Neuronal stem cell (in vitro differentiated cells): ENCODE measurements around the gene FOXN3.
A peak's percentile ranks its signal among the peaks of the same experiment; 100 is the strongest.

Source experiments
- DNase-seq: peaks from one replicate; pipeline ENCODE4 v3.0.0-alpha.2; 2013; ENCODE audit warnings: low spot score
- H2AFZ ChIP-seq: one replicate; pipeline ENCODE4 v1.6.1; 2013; ENCODE audit warnings: mild to moderate bottlenecking, low read length, inconsistent platforms
- H2AK5ac ChIP-seq: 2 replicates; pipeline ENCODE4 v1.6.1; 2013; ENCODE audit warnings: low read depth, mild to moderate bottlenecking, inconsistent platforms, low read length, moderate library complexity, mixed read lengths
- H2BK120ac ChIP-seq: 2 replicates; pipeline ENCODE4 v1.6.1; 2013; ENCODE audit warnings: low read depth, mild to moderate bottlenecking, inconsistent platforms, low read length, moderate library complexity, mixed read lengths
- H2BK12ac ChIP-seq: one replicate; pipeline ENCODE4 v1.6.1; 2013; ENCODE audit warnings: low read length, inconsistent platforms
- H2BK15ac ChIP-seq: 2 replicates; pipeline ENCODE4 v1.6.1; 2013; ENCODE audit warnings: mild to moderate bottlenecking, low read length, inconsistent platforms, mixed read lengths
- H2BK5ac ChIP-seq: one replicate; pipeline ENCODE4 v1.6.1; 2013; ENCODE audit warnings: inconsistent platforms, mild to moderate bottlenecking, low read length, moderate library complexity
- H3K14ac ChIP-seq: one replicate; pipeline ENCODE4 v1.6.1; 2013; ENCODE audit warnings: low read length, inconsistent platforms
- H3K18ac ChIP-seq: 2 replicates; pipeline ENCODE4 v1.6.1; 2013; ENCODE audit warnings: low read length, inconsistent platforms
- H3K23ac ChIP-seq: 2 replicates; pipeline ENCODE4 v1.6.1; 2013; ENCODE audit warnings: low read depth, mild to moderate bottlenecking, mixed read lengths, low read length, inconsistent platforms; ENCODE audit not compliant: poor library complexity
- H3K27ac ChIP-seq: replicated peaks from 3 replicates; pipeline ENCODE4 v1.5.1; 2013; ENCODE audit warnings: low read length, inconsistent platforms
- H3K27me3 ChIP-seq, 3 experiments: 2 replicates each; pipeline ENCODE4 v1.6.1; 2013; ENCODE audit warnings: low read length in 3 of 3, mild to moderate bottlenecking in 2 of 3, inconsistent platforms in 1 of 3, low read depth in 1 of 3, mixed read lengths in 1 of 3, moderate library complexity in 1 of 3; ENCODE audit not compliant: control insufficient read depth in 3 of 3, insufficient read depth in 3 of 3
- H3K36me3 ChIP-seq, 2 donors: replicated peaks in 1 of 2; 2 replicates each; pipeline ENCODE4 v1.6.1; 2013; ENCODE audit warnings: low read length in 2 of 2; ENCODE audit not compliant: control insufficient read depth in 2 of 2, insufficient read depth in 2 of 2
- H3K4ac ChIP-seq: 2 replicates; pipeline ENCODE4 v1.6.1; 2013; ENCODE audit warnings: inconsistent platforms, mild to moderate bottlenecking, low read length, moderate library complexity
- H3K4me1 ChIP-seq, 2 donors: 1 replicate in 1 of 2; 2 replicates in 1 of 2; pipeline ENCODE4 v1.6.1; 2013; ENCODE audit warnings: low read length in 2 of 2, low read depth in 1 of 2; ENCODE audit not compliant: control insufficient read depth in 2 of 2, insufficient read depth in 1 of 2
- H3K4me2 ChIP-seq: one replicate; pipeline ENCODE4 v1.6.1; 2013; ENCODE audit warnings: mild to moderate bottlenecking, low read length, inconsistent platforms; ENCODE audit not compliant: insufficient read depth, poor library complexity, severe bottlenecking
- H3K4me3 ChIP-seq, 2 donors: 2 replicates each; pipeline ENCODE4 v1.5.1; 2013; ENCODE audit warnings: low read length in 2 of 2, mild to moderate bottlenecking in 2 of 2, inconsistent platforms in 1 of 2, moderate library complexity in 1 of 2
- H3K79me1 ChIP-seq: one replicate; pipeline ENCODE4 v1.6.1; 2013; ENCODE audit warnings: low read depth, mild to moderate bottlenecking, inconsistent platforms, low read length, moderate library complexity
- H3K9ac ChIP-seq: one replicate; pipeline ENCODE4 v1.6.1; 2013; ENCODE audit warnings: mild to moderate bottlenecking, low read depth, low read length, inconsistent platforms; ENCODE audit not compliant: poor library complexity
- H3K9me3 ChIP-seq, 2 donors: replicated peaks in 1 of 2; 2 replicates each; pipeline versions ENCODE3 to v1.6.1; 2013; ENCODE audit warnings: low read length in 2 of 2, mild to moderate bottlenecking in 2 of 2, inconsistent platforms in 1 of 2, low read depth in 1 of 2, mixed read lengths in 1 of 2, moderate library complexity in 1 of 2; ENCODE audit not compliant: control insufficient read depth in 2 of 2, insufficient read depth in 1 of 2
- H4K8ac ChIP-seq: one replicate; pipeline ENCODE4 v1.6.1; 2013; ENCODE audit warnings: low read depth, mild to moderate bottlenecking, inconsistent platforms, low read length, moderate library complexity
- H4K91ac ChIP-seq: one replicate; pipeline ENCODE4 v1.6.1; 2013; ENCODE audit warnings: low read length, low read depth, mild to moderate bottlenecking, inconsistent platforms; ENCODE audit not compliant: poor library complexity
- WGBS, 2 donors: extraction: QIAGEN DNeasy Blood & Tissue Kit; methylation state at CpG; one replicate each; pipeline ENCODE4 v1.1.7; 2013; ENCODE audit warnings: missing lambda C conversion rate in 2 of 2, mixed read lengths in 1 of 2; ENCODE audit not compliant: insufficient read length in 2 of 2, insufficient replicate concordance in 1 of 2; ENCODE audit errors: extremely low coverage in 2 of 2; 5-methylcytosine and 5-hydroxymethylcytosine counted together

Gene FOXN3

GRCh38 chr14:89374908-89375307 is 42.1 kb downstream of the FOXN3 start:
- H4K91ac ChIP-seq, result no peak overlapping the region
- no peak overlapping the region for H2BK5ac ChIP-seq
- H4K8ac ChIP-seq, result no peak overlapping the region
- H2BK12ac ChIP-seq, result no peak overlapping the region
- no peak overlapping the region for H2AFZ ChIP-seq
- no peak overlapping the region for H2AK5ac ChIP-seq
- WGBS, 2 donors, result no CpG with 5 or more reads among the region's 3 CpGs
- H3K27ac ChIP-seq, result no peak overlapping the region
- no peak overlapping the region for H3K4ac ChIP-seq
- H3K14ac ChIP-seq, result no peak overlapping the region
- H3K27me3 ChIP-seq, result no peaks in the 10 kb centered on the region
- no peak overlapping the region for H3K9ac ChIP-seq
- H3K4me3 ChIP-seq, result no peak overlapping the region
- H3K9me3 ChIP-seq, result peaks cover 0 to 9% of the 10 kb centered on the region in 2 donors
- no peak overlapping the region for H3K4me2 ChIP-seq
- H3K4me1 ChIP-seq, result no peaks in the 10 kb centered on the region
- peaks cover 4% of the 10 kb centered on the region for H3K79me1 ChIP-seq
- no peak overlapping the region for H2BK120ac ChIP-seq
- no peak overlapping the region for H3K18ac ChIP-seq
- H3K36me3 ChIP-seq, result no peaks in the 10 kb centered on the region
- H3K23ac ChIP-seq, result no peak overlapping the region
- DNase-seq, result no peak
- no peak overlapping the region for H2BK15ac ChIP-seq

- Histone ChIP-seq H3K4me1 (no peaks in the 10 kb centered on the region), H2BK120ac (no peak overlapping the region), H3K79me1 (no peaks in the 10 kb centered on the region), H2AFZ (no peak overlapping the region), H3K27ac (no peak overlapping the region), H4K8ac (no peak overlapping the region), H3K9me3 (peaks cover 0 to 6% of the 10 kb centered on the region in 2 donors), H3K4me2 (no peak overlapping the region), H3K23ac (no peak overlapping the region), H3K4me3 (no peak overlapping the region), H3K14ac (no peak overlapping the region), H2BK12ac (no peak overlapping the region), H2BK5ac (no peak overlapping the region), H3K9ac (no peak overlapping the region), H4K91ac (no peak overlapping the region), H3K27me3 (no peaks in the 10 kb centered on the region), H3K18ac (no peak overlapping the region), H3K4ac (no peak overlapping the region), H3K36me3 (no peaks in the 10 kb centered on the region), H2AK5ac (no peak overlapping the region), H2BK15ac (no peak overlapping the region)
- no CpG with 5 or more reads among the region's 2 CpGs for WGBS, 2 donors
- no peak for DNase-seq
Observed at GRCh38 chr14:89373185-89373584, 43.8 kb downstream of the FOXN3 start.

- Histone ChIP-seq H3K4me3 (no peak overlapping the region), H3K4me2 (no peak overlapping the region), H4K91ac (no peak overlapping the region), H3K14ac (no peak overlapping the region), H3K79me1 (no peaks in the 10 kb centered on the region), H2BK120ac (no peak overlapping the region), H2BK12ac (no peak overlapping the region), H3K36me3 (no peaks in the 10 kb centered on the region), H3K9me3 (peaks cover 0 to 6% of the 10 kb centered on the region in 2 donors), H3K18ac (no peak overlapping the region), H3K27ac (no peak overlapping the region), H3K27me3 (no peaks in the 10 kb centered on the region), H2AFZ (no peak overlapping the region), H3K23ac (no peak overlapping the region), H3K4me1 (no peaks in the 10 kb centered on the region), H3K9ac (no peak overlapping the region), H2BK15ac (no peak overlapping the region), H4K8ac (no peak overlapping the region), H3K4ac (no peak overlapping the region), H2AK5ac (no peak overlapping the region), H2BK5ac (no peak overlapping the region)
- DNase-seq, result no peak
- WGBS, 2 donors, result no CpG with 5 or more reads among the region's 2 CpGs
Observed at GRCh38 chr14:89372512-89372883, 44.5 kb downstream of the FOXN3 start.

- no peak overlapping the region for H2BK12ac ChIP-seq
- H3K36me3 ChIP-seq, result no peaks in the 10 kb centered on the region
- H2BK120ac ChIP-seq, result no peak overlapping the region
- no peaks in the 10 kb centered on the region for H3K79me1 ChIP-seq
- no CpG with 5 or more reads among the region's 10 CpGs for WGBS, 2 donors
- no peak overlapping the region for H2BK5ac ChIP-seq
- no peak overlapping the region for H3K9ac ChIP-seq
- H4K91ac ChIP-seq, result no peak overlapping the region
- no peak overlapping the region for H3K4me3 ChIP-seq
- peak overlapping the region; percentile 5 for H2AK5ac ChIP-seq
- H3K23ac ChIP-seq, result no peak overlapping the region
- peaks cover 0 to 6% of the 10 kb centered on the region in 2 donors for H3K9me3 ChIP-seq
- no peak for DNase-seq
- H3K4ac ChIP-seq, result no peak overlapping the region
- H3K4me1 ChIP-seq, result no peaks in the 10 kb centered on the region
- no peak overlapping the region for H3K27ac ChIP-seq
- peak overlapping the region; percentile 35 for H3K18ac ChIP-seq
- H2BK15ac ChIP-seq, result no peak overlapping the region
- H3K4me2 ChIP-seq, result no peak overlapping the region
- H4K8ac ChIP-seq, result no peak overlapping the region
- H3K27me3 ChIP-seq, result no peaks in the 10 kb centered on the region
- no peak overlapping the region for H2AFZ ChIP-seq
- H3K14ac ChIP-seq, result no peak overlapping the region
Observed at GRCh38 chr14:89371585-89372511, 45.2 kb downstream of the FOXN3 start.
